Stimulated activated CD4-positive, alpha-beta T cell treated with anti-CD3 and anti-CD28 coated beads, TNF-alpha, amount 100 ng/mL, for 24 hours (primary cell): ENCODE results near the gene ZNF567.
"Not testable (repeated sequence)": the region's sequence is repeated elsewhere in the genome, so short reads cannot be mapped to it uniquely, and the experiment has no call there.

ENCODE experiments used
- DNase-seq, 3 experiments: peaks; one replicate each; pipeline ENCODE4 v3.0.0-alpha.2; 2020; ENCODE audit warnings: low read depth in 3 of 3

The ZNF567 gene

DNA sequence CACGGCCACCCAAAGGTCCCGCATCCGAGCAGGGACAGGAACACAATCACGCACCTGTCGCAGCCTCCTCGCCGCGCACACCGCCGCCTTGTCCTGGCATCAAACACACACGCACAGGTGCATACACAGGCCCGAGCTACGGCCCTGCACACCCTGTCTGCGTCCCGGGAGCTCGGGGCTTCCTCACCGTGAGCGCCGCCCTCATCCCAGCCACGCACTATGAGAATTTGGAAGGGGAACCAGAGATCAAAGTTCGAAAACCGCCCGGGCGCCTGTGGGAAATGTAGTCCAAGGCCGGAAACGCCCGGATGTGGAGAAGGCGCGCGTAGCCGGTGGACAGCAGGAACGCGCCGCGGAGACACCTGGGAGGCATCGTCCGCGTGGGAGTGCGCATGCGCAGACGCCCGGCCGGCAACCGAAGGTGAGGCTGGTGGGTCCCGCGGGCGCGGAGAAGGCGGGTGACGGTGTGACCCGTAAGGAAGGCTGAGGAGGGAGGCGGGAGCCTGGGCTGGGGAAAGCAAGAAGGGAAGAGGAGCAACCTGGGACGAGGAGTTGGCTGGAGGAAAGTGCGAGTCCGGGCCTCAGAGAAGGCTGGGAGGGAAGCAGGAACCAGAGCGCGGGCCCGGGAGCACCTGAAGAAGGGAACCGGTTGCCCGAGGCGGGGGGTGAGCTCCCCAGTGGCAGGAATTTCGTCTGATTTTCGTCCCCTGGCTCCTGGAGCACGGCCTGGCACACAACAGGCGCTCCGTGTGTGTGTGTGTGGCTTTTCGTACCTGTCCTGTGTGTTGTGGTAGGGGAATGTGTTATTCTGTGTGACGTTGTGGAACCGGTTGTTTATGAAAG lies at the start of gene ZNF567:
TSS of gene ZNF567 (plus strand) at position 399 of the 843 bp plus-strand sequence. CDS start 7,256 bp downstream, outside the sequence.
- DNase-seq = peak; percentile 98 to 99 (median 98)

DNA sequence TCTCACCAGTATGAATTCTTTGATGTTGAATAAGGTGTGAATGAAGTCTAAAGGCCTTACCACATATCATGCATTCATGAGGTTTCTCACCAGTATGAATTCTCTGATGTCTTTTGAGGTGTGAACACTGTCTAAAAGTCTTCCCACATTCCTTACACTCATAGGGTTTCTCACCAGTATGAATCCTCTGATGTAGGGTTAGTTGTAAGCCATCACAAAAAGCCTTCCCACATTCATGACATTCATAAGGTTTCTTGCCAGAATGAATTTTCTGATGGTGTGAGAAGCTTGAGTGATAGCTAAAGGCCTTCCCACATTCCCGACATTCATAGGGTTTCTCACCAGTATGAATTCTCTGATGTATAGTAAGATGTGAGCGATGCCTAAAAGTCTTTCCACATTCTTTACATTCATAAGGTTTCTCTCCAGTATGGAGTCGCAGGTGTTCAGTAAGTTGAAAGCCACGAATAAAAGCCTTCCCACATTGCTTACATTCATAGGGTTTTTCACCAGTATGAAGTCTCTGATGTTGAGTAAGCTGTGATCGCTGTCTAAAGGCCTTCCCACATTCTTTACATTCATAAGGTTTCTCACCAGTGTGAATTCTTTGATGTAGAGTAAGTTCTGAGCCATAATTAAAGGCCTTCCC lies 48.4 kb upstream of the ZNF567 start:
- no peak for DNase-seq

GRCh38 chr19:36646746-36647145 lies 40.7 kb upstream of the ZNF567 start:
- no peak for DNase-seq

- DNase-seq = no peak
Measured at GRCh38 chr19:36652958-36653357, 34.5 kb upstream of the ZNF567 start.

DNA sequence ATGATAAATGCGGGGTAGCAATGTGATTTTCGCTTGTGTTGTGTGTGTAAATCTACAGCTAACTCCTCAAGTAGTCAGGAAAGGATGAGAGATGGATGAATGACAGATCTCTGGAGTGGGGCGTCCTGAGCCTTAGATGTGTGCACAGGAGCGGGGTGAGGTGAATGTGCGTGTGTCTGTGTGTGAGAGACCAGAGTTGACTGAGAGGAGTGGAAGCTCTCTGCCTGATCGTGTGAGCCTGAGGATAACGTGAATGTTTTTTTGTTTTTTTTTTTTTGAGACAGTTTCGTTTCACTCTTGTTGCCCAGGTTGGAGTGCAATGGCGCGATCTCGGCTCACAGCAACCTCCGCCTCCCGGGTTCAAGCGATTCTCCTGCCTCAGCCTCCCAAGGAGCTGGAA lies 21.6 kb upstream of the ZNF567 start:
- no peak for DNase-seq

DNA sequence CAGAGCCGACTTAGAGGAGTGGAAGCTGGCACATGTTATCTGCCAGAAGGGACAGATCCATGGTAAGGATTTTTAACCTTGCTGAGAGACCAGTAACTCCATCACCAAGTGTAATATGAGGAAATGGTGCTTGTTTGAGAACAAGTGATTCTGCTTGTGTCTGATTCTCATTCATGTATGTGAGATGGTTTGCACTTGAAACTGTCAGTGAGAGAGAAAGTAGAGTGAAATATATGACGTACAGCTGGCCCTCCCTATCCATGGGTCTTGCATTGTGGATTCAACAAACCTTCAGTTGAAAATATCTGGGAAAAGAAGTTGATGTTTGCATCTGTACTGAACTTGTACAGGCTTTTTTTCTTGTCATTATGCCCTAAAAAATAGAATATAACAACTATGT lies 18.8 kb upstream of the ZNF567 start:
- no peak for DNase-seq

DNA sequence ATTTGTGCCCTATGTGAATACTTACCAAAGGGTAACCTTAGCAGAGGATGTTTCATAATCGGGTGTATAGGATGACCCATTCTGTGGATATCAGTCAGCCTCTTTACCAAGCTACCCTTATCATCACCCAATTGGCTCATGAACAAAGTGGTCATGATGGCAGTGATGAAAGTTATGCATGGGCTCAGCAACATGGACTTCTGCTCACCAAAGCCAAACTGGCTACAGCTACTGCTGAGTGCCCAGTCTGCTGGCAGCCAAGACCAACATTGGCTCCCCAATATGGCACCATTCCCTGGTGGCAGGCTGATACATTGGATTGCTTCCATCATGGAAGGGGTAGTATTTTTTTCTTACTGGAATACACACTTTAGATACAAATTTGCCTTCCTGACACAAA lies 15.0 kb upstream of the ZNF567 start:
- DNase-seq = no peak

- DNase-seq = no peak
Measured at GRCh38 chr19:36674201-36674600, 13.2 kb upstream of the ZNF567 start.

- no peak for DNase-seq
Measured at GRCh38 chr19:36679455-36679854, 8.0 kb upstream of the ZNF567 start.

GRCh38 chr19:36685835-36686234 lies 1.6 kb upstream of the ZNF567 start:
- DNase-seq = no peak

DNA sequence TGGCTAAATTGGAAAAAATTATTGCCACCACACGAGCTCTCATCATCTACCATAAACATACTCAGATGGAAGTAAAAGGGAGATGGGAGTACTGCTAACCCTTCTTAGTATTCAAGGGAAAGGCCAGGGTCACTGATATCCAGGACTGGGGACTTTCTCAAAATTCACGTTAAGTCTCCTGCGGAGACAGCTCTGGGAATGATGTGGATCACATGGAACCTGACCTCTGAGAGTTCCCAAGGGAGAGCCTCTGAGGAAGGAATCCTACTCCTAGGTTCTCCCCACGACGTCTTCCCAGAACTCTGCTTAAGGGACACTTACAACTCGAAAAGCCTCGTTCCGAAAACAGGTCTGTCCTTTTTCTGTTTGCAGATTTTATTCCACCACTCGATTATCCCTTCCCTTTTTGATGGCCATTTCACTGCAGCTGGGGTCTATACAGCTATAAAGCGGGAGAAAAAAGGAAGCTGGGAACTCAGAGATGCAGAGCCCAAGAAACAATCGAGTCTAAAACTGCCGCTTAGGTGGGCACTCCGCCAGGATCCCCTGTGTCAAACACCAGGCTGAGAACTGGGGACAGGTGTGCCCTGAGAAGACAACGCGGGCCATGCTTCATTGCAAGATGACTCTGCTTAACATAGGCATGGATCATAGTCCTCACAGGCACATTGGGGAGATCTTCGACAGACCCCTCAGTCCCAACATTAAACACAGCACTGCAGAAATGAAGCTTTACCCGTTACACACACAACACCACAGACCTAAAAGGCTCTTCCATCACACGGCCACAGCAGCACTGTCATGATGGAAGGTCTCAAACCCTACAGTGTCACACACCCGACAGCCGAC lies 823 bp upstream of the ZNF567 start:
- no peak for DNase-seq

DNA sequence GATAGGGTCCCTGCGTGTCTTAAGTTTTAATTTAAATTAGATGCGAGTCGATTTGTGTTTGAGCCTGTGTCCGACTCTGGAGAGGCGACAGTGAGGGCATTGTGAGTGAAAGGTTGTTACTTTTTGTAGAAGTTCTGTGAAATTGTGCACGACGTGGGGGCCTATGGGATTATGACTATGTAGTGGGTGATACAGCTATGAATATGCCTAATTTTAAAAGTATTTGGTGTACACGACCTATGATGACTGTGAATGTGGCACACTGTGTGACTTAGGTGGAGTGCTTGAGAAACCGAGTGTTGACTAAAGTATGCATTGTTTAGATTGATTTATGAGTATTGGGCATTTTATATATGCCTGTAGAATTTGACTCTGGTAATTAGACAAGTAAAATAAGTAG lies 646 bp downstream of the ZNF567 start:
- DNase-seq = no peak

DNA sequence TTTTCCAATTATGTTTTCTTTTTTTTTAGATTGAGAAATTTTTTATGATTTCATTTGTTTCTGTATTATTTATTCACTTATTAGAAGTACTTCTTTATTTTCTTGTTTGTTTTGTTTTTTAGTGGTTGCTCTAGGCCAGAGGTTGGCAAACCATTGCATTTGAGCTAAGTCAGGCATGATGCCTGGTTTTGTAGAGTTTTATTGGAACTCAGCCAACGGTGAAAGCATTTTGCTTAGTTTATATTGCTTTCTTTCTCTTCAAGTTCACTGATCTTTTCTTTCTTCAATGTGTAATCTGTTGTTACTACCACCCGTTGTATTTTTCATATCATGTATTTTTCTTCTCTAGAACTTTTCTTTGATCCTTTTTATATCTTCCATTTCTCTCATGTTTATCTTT lies 19.7 kb downstream of the ZNF567 start:
- DNase-seq = no peak

DNA sequence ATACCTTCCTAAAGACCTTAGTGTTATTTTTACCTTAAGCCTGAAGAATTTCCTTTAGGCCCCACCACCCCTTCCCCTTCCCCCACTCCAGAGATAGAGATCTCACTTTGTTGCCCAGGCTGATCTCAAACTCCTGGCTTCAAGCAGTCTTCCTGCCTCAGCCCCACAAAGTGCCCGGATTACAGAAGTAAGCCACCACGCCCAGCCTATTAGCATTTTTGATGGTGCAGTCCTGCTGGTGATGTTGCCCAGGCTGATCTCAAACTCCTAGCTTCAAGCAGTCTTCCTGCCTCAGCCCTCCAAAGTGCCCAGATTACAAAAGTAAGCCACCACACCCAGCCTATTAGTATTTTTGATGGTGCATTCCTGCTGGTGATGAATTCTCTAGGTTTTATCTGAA lies 22.0 kb downstream of the ZNF567 start:
- no peak for DNase-seq

DNA sequence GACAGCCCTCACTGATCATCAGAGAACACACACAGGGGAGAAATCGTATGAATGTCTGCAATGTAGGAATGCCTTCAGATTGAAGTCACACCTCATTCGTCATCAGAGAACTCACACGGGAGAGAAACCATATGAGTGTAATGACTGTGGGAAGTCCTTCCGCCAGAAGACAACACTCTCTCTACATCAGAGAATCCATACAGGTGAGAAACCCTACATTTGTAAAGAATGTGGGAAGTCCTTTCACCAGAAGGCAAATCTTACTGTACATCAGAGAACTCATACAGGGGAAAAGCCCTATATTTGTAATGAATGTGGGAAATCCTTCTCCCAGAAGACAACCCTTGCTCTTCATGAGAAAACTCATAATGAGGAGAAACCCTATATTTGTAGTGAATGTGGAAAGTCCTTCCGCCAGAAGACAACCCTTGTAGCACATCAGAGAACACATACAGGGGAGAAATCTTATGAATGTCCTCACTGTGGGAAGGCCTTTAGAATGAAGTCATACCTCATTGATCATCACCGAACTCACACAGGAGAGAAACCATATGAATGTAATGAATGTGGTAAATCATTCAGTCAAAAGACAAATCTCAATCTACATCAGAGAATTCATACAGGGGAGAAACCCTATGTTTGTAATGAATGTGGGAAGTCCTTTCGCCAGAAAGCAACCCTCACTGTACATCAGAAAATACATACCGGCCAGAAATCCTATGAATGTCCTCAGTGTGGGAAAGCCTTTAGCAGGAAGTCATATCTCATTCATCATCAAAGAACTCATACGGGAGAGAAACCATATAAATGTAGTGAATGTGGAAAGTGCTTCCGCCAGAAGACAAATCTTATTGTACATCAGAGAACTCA lies 32.5 kb downstream of the ZNF567 start:
- no peak for DNase-seq

GRCh38 chr19:36736166-36736565 lies 48.8 kb downstream of the ZNF567 start:
- DNase-seq = not testable (repeated sequence)

- no peak for DNase-seq
Measured at GRCh38 chr19:36745870-36746269, 58.5 kb downstream of the ZNF567 start.

- DNase-seq = no peak
Measured at GRCh38 chr19:36747750-36748149, 60.3 kb downstream of the ZNF567 start.

DNA sequence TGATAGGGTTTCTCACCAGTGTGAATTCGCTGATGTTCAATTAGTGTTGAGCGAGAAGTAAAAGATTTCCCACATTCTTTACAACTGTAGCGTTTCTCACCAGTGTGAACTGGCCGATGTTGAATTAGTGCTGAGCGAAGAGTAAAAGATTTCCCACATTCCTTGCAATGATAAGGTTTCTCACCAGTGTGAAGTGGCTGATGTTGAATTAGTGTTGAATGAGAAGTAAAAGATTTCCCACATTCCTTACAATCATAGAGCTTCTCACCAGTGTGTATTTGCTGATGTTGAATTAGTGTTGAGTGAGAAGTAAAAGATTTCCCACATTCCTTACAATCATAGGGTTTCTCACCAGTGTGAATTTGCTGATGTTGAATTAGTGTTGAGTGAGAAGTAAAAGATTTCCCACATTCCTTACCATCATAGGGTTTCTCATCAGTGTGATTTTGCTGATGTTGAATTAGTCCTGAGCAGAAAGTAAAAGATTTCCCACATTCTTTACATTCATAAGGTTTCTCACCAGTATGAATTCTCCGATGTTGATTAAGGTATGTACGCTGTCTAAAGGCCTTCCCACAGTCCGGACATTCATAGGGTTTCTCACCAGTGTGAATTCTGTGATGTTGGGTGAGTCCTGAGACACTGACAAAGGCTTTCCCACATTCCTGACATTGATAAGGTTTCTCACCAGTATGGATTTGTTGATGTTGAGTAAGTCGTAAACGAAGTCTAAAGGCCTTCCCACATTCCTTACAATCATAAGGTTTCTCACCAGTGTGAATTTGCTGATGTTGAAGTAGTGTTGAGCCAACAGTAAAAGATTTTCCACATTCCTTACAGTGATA lies 61.2 kb downstream of the ZNF567 start:
- no peak for DNase-seq

GRCh38 chr19:36749613-36750012 lies 62.2 kb downstream of the ZNF567 start:
- DNase-seq = not testable (repeated sequence)
